Measurements from ENCODE around the gene ADARB2.

DNA sequence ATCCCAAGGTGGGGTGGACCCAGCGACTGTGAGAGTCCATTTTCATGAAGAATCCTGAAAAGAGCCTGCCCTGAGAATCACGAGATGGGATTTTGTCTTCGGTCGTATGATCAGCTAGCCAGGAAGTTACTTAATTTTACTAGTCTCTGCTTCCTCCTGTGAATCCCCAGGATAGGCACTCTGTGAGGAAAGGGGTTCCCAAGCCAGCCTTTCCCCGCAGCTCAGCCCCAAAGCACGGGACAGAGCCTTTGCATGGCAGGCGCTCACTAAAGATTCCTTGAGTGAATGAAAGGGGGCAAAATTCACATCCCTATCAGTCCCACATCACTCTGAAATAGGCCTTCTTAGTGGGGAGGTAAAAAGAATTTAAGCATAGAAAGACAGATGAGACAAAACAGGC is 219.6 kb downstream of the ADARB2 start:
- TF ChIP-seq POLR2AphosphoS5 (IDR thresholded peaks at IDR 0.05; ENCODE audit: low read depth, low read length) (no peak), SIN3A (IDR thresholded peaks at IDR 0.05; ENCODE audit: borderline replicate concordance, insufficient read depth, low read length) (no peak)
